ENCODE measurements around the gene CDC42EP2. TPM values are rescaled to one million over a fixed set of nuclear protein-coding genes. Genes with fewer than 3 reads are reported as not detected.

Gene CDC42EP2
- total RNA-seq, 1 experiment from 2014 or later = 8.1 TPM

GRCh38 chr11:65290448-65291165 is 24.1 kb upstream of the CDC42EP2 start:
- Histone ChIP-seq H3K27ac (ENCODE audit: low read length) (no peak overlapping the region), H3K4me1 (ENCODE audit: control insufficient read depth, insufficient read depth, low read length) (no peaks in the 10 kb centered on the region), H3K9me3 (ENCODE audit: control insufficient read depth, insufficient read depth, low read depth, low read length) (no peaks in the 10 kb centered on the region), H3K27me3 (ENCODE audit: control insufficient read depth, insufficient read depth, low read length) (no peaks in the 10 kb centered on the region), H3K4me3 (ENCODE audit: low read depth in 2 of 2, low read length in 2 of 2) (no peak overlapping the region), H3K36me3 (ENCODE audit: control insufficient read depth, insufficient read depth, low read length) (peaks cover 7% of the 10 kb centered on the region)
- intact Hi-C loops (cut with micrococcal nuclease; ENCODE audit: unreplicated experiment) = no loop called here
- CTCF ChIA-PET = no interaction called here
- in situ Hi-C loops (cut with HindIII; ENCODE audit: low pct_unique_long_range_greater_than_20kb, low sequenced_read_pairs) = no loop called here
- no TSS peak for BruUV-seq (replicated peaks)
- TF ChIP-seq POLR2AphosphoS5 (IDR thresholded peaks at IDR 0.05; ENCODE audit: low read depth, low read length) (no peak), REST (IDR thresholded peaks at IDR 0.05; ENCODE audit: insufficient read depth in 1 of 2, low read depth in 2 of 2, low read length in 1 of 2) (no peak), TCF7L2 (IDR thresholded peaks at IDR 0.05; ENCODE audit: low read depth, low read length) (no peak), SIN3A (IDR thresholded peaks at IDR 0.05; ENCODE audit: borderline replicate concordance, insufficient read depth, low read depth, low read length) (no peak)
- TF ChIP-seq, protein P1, sequence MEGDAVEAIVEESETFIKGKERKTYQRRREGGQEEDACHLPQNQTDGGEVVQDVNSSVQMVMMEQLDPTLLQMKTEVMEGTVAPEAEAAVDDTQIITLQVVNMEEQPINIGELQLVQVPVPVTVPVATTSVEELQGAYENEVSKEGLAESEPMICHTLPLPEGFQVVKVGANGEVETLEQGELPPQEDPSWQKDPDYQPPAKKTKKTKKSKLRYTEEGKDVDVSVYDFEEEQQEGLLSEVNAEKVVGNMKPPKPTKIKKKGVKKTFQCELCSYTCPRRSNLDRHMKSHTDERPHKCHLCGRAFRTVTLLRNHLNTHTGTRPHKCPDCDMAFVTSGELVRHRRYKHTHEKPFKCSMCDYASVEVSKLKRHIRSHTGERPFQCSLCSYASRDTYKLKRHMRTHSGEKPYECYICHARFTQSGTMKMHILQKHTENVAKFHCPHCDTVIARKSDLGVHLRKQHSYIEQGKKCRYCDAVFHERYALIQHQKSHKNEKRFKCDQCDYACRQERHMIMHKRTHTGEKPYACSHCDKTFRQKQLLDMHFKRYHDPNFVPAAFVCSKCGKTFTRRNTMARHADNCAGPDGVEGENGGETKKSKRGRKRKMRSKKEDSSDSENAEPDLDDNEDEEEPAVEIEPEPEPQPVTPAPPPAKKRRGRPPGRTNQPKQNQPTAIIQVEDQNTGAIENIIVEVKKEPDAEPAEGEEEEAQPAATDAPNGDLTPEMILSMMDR (IDR thresholded peaks at IDR 0.05) = no peak
- POLR2A ChIA-PET = interaction anchor here (0.5 to 0.7 kb wide), 2 partner anchors 16 to 23 kb away, joined by 3 to 4 read pairs; no protein-coding TSS in a partner anchor
- no peak for DNase-seq (ENCODE audit: low read depth, low spot score)
- no peak for ATAC-seq

DNA sequence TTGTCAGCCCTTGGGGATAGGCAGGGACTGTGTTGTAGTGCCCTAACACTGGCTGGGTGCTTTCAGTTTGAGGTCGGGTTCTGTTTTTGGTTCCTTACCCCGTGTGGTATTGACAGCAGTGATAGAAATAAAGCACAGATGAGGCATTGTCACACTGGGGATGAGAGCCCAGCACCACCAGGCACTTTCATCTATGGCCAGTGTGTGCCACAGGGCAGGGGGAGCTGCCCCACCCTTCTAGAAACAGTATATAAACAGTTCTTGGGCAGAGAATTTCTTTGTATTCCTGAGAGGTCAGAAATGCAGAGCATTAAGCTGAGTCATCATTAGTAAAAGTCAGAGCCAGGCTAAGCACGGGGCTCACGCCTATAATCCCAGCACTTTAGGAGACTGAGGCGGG is 23.1 kb upstream of the CDC42EP2 start:
- BruUV-seq (replicated peaks) = no TSS peak
- intact Hi-C loops (cut with micrococcal nuclease; ENCODE audit: unreplicated experiment) = no loop called here
- ATAC-seq = no peak

More for the DNA sequence above, 23.1 kb upstream of the CDC42EP2 start:
- CTCF ChIA-PET = no interaction called here
- H3K9me3 ChIP-seq (ENCODE audit: control insufficient read depth, insufficient read depth, low read depth, low read length) = no peaks in the 10 kb centered on the region
- in situ Hi-C loops (cut with HindIII; ENCODE audit: low pct_unique_long_range_greater_than_20kb, low sequenced_read_pairs) = no loop called here
- TF ChIP-seq SIN3A (IDR thresholded peaks at IDR 0.05; ENCODE audit: borderline replicate concordance, insufficient read depth, low read depth, low read length) (no peak), TCF7L2 (IDR thresholded peaks at IDR 0.05; ENCODE audit: low read depth, low read length) (no peak), REST (IDR thresholded peaks at IDR 0.05; ENCODE audit: insufficient read depth in 1 of 2, low read depth in 2 of 2, low read length in 1 of 2) (no peak), POLR2AphosphoS5 (IDR thresholded peaks at IDR 0.05; ENCODE audit: low read depth, low read length) (no peak)
- TF ChIP-seq, protein P1 (IDR thresholded peaks at IDR 0.05) = no peak
- H3K27ac ChIP-seq (ENCODE audit: low read length) = no peak overlapping the region
- POLR2A ChIA-PET = no interaction called here
- H3K27me3 ChIP-seq (ENCODE audit: control insufficient read depth, insufficient read depth, low read length) = no peaks in the 10 kb centered on the region
- DNase-seq (ENCODE audit: low read depth, low spot score) = no peak
- peaks cover 12% of the 10 kb centered on the region for H3K36me3 ChIP-seq (ENCODE audit: control insufficient read depth, insufficient read depth, low read length)
- H3K4me3 ChIP-seq (ENCODE audit: low read depth in 2 of 2, low read length in 2 of 2) = no peak overlapping the region
- no peaks in the 10 kb centered on the region for H3K4me1 ChIP-seq (ENCODE audit: control insufficient read depth, insufficient read depth, low read length)
